Activated naive CD8-positive, alpha-beta T cell treated with anti-CD3 and anti-CD28 coated beads, Interleukin-2, amount 50 U/mL, for 24 hours (primary cell): ENCODE results near the gene PDIA5.

Experiments used
- ATAC-seq: fragments of 150-1000 bp; cut with Tn5 transposase; one replicate; pipeline ENCODE4 v1.10.0; 2021
- DNase-seq: peaks from one replicate; pipeline ENCODE4 v3.0.0; 2021
- H3K27ac Mint-ChIP-seq: one replicate; pipeline ENCODE4 v1.8.0; 2021; ENCODE audit warnings: mild to moderate bottlenecking, mixed read lengths
- H3K27me3 Mint-ChIP-seq: one replicate; pipeline ENCODE4 v1.8.0; 2021; ENCODE audit warnings: mixed read lengths
- H3K36me3 Mint-ChIP-seq: one replicate; pipeline ENCODE4 v1.8.0; 2021; ENCODE audit warnings: low read depth, mixed read lengths
- H3K4me1 Mint-ChIP-seq: one replicate; pipeline ENCODE4 v1.8.0; 2021; ENCODE audit warnings: mixed read lengths
- H3K4me3 Mint-ChIP-seq: one replicate; pipeline ENCODE4 v1.8.0; 2021; ENCODE audit warnings: mild to moderate bottlenecking, moderate library complexity, mixed read lengths
- H3K9me3 Mint-ChIP-seq: one replicate; pipeline ENCODE4 v1.8.0; 2021; ENCODE audit warnings: mixed read lengths

The PDIA5 gene

DNA sequence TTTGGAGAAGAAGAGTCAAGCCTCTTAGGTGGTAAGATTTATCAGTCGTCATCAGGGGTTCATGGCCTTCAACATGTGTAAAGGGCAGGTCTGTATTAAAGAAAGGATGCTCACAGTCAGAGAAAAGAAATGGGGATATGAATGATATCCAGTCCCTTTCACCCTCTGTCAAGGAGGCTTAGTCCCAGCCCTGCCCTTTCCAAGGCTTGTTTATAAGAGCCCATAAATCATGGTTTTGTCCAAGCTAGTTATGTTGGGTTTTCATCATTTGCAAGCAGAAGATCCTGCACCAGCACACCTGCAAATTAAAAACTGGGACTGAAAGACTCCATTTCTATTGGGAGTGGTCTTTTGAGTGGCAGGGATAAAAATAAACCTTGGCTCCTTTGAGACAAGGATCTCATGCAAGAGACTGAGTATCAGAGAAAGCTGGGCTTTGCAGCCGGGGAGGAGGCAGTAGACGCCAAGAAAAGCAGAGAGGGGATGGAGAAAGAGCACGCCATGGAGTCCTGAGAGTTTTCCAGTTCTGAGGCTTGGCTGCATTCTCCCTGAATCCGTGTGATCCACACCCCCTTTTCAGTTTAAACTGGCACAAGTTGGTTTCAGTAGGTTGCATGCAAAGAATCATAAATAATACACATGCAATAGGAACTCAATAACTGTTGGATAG, 12.6 kb upstream of the PDIA5 start:
- H3K27me3 Mint-ChIP-seq: peaks cover 1% of the 10 kb centered on the region
- H3K4me1 Mint-ChIP-seq: no peaks in the 10 kb centered on the region
- ATAC-seq (no peak), DNase-seq (no peak)
- no peak overlapping the region for H3K27ac Mint-ChIP-seq
- H3K9me3 Mint-ChIP-seq: no peaks in the 10 kb centered on the region
- H3K36me3 Mint-ChIP-seq: no peaks in the 10 kb centered on the region
- no peak overlapping the region for H3K4me3 Mint-ChIP-seq

DNA sequence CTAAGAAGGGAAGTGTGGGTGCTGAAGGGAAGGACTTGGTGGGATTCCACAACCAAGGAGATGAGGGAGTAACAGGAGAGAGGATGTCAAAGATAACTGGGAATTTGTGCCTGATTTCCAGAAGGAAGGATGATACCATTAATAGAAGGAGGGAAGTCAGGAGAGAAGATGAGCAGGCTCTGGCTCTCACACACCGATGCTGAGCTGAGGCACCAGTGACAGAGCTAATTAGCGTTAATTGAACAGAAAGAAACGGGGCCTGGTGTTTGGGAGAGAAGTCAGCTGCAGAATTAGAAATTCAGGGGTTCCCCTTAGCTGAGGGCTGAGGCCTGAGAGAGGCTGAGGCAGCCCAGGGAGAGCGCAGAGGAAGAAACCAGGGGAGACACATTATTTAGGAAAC, 11.9 kb upstream of the PDIA5 start:
- H3K36me3 Mint-ChIP-seq: no peaks in the 10 kb centered on the region
- no peak for DNase-seq
- no peaks in the 10 kb centered on the region for H3K4me1 Mint-ChIP-seq
- H3K4me3 Mint-ChIP-seq: no peak overlapping the region
- H3K27ac Mint-ChIP-seq: no peak overlapping the region
- H3K27me3 Mint-ChIP-seq: peaks cover 1% of the 10 kb centered on the region
- no peaks in the 10 kb centered on the region for H3K9me3 Mint-ChIP-seq
- no peak for ATAC-seq

DNA sequence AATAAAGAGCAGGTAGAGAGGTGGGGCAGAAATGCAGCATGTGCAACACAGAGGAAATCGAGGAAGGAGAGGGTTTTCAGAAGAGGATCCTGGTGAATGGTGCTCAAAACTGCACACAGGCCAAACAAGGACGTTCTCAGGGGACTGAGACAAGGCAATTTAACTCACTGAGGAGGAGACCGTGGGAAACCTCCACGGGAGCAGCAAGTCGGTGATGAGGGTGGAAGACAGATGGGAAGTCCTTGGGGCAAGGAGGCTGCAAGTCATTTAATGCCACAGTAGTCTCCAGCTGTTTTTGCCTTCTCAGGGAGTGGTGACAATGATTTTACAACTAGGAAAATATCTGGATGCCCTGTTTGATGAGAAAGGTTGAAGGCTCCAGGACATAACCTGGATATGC, 11.5 kb upstream of the PDIA5 start:
- H3K9me3 Mint-ChIP-seq: no peaks in the 10 kb centered on the region
- no peak overlapping the region for H3K27ac Mint-ChIP-seq
- no peaks in the 10 kb centered on the region for H3K36me3 Mint-ChIP-seq
- H3K4me3 Mint-ChIP-seq: no peak overlapping the region
- ATAC-seq: no peak
- no peak for DNase-seq
- peaks cover 1% of the 10 kb centered on the region for H3K27me3 Mint-ChIP-seq
- H3K4me1 Mint-ChIP-seq: no peaks in the 10 kb centered on the region

DNA sequence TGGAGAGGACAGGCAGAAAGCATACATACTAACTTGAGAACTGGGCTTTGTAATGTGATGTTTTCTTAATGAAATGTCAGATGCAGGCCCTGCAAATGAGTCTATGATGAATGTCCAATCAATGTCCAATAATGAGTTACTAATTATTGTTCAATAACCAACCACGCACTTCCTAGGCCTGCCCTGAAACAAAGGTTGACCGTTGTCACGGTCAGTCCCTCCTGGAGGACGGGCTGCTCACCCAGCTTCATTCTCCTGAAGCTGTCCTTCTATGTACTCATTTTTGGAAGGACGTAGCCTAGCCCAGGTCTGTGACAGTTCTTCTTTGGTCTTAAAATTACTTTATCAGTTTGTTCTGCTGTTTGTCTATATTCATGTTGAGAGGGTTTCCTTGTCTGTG, 8.3 kb upstream of the PDIA5 start:
- Mint-ChIP-seq H3K36me3 (no peaks in the 10 kb centered on the region), H3K27me3 (peaks cover 2% of the 10 kb centered on the region), H3K4me1 (no peaks in the 10 kb centered on the region), H3K9me3 (no peaks in the 10 kb centered on the region), H3K4me3 (no peak overlapping the region), H3K27ac (no peak overlapping the region)
- ATAC-seq: no peak
- DNase-seq: no peak

DNA sequence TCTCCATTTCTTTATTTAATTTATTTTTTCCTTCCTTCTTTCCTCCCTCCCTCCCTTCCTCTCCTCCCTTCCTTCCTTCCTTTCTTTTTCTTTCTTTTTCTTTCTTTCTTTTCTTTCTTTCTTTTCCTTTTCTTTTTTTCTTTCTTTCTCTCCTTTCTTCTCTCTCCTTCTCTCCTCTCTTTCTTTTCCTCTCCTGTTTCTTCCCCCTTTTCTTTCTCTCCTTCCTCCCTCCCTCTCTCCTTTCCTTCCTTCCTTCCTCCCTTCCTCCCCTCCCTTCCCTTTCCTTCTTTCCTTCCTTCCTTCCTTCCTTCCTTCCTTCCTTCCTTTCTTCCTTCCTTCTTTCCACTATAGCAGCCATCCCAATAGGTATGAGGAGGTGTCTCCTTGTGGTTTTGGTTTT, 6.8 kb upstream of the PDIA5 start:
- no peaks in the 10 kb centered on the region for H3K9me3 Mint-ChIP-seq
- no peaks in the 10 kb centered on the region for H3K36me3 Mint-ChIP-seq
- H3K4me1 Mint-ChIP-seq: peaks cover 10% of the 10 kb centered on the region
- no peak overlapping the region for H3K27ac Mint-ChIP-seq
- no peak overlapping the region for H3K4me3 Mint-ChIP-seq
- DNase-seq: no peak
- no peak for ATAC-seq
- H3K27me3 Mint-ChIP-seq: peaks cover 2% of the 10 kb centered on the region

DNA sequence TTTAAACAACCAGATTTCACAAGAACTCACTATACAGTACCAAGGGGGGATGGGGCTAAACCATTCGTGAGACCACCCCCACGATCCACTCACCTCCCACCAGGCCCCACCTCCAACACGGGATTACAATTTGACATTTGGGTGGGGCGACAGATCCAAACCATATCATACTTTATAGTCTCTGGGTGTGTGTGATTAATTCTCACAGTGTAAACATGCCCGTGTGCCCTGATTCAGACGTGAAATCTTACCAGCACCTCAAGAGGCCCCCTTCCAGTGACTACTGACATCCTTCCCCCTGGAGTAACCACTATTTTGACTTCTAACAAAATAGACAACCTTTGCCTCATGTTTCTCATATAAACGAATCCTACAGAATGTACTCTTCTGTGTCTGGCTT, 5.0 kb upstream of the PDIA5 start:
- no peak for DNase-seq
- Mint-ChIP-seq H3K4me3 (no peak overlapping the region), H3K36me3 (no peaks in the 10 kb centered on the region), H3K27me3 (peaks cover 2% of the 10 kb centered on the region), H3K4me1 (peaks cover 23% of the 10 kb centered on the region), H3K9me3 (no peaks in the 10 kb centered on the region), H3K27ac (no peak overlapping the region)
- no peak for ATAC-seq

DNA sequence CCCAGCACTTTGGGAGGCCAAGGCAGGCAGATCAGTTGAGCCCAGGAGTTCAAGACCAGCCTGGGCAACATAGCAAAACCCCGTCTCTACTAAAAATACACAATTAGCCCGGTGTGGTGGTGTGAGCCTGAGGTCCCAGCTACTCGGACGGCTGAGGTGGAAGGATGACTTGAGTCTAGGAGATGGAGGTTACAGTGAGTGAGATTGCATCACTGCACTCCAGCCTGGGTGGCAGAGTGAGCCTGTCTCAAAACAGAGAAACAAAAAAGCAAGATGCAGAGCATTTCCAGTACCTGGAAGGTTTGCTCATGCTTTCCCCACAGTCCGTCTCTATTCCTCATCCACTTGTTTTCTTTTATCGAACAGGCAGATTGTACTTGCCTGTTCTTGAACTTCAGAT, 3.8 kb upstream of the PDIA5 start:
- Mint-ChIP-seq H3K9me3 (no peaks in the 10 kb centered on the region), H3K4me1 (peaks cover 27% of the 10 kb centered on the region), H3K36me3 (peaks cover 3% of the 10 kb centered on the region), H3K27ac (no peak overlapping the region), H3K4me3 (no peak overlapping the region), H3K27me3 (peaks cover 2% of the 10 kb centered on the region)
- DNase-seq: no peak
- no peak for ATAC-seq

DNA sequence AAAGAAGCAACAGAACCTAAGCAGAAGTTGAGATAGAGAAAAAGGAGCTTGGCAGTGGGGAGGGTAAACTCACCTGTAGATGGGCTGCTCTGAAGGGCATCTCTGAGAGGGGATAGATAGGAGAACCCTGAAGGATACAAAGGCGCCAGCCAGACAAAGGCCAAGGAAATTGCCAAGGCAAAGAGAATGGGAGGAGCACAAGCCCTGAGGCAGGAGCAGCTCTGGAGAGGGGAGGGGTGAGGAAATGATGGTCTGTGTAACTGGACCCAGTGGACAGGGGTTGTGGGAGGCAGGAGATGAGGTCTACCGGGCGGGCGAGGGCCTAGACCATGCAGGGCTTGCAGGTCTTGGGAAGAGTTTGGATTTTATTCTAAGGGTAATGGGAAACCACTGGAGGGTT, 2.3 kb upstream of the PDIA5 start:
- Mint-ChIP-seq H3K9me3 (no peaks in the 10 kb centered on the region), H3K36me3 (peaks cover 9% of the 10 kb centered on the region), H3K4me1 (peaks cover 42% of the 10 kb centered on the region), H3K4me3 (no peak overlapping the region), H3K27me3 (peaks cover 2% of the 10 kb centered on the region), H3K27ac (peak overlapping the region; percentile 52)
- no peak for DNase-seq
- no peak for ATAC-seq

DNA sequence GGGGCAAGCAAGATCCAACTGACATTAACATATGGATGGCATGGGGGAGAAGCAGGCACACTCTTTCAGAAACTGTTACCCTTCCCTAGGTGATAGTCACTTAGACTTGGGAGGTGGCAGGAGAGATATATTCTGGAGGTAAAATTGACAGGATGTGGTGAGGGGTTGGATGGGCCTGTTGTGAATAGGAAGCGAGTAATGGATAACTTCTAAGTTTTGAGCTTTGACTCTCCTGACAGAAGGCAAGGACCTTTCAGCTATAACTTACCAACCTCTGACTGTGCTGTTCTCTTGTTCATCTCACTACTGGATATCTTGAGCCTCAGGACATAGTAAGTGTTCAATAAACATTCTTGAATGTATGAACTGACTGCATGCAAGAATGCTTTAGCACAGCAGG, 1.9 kb upstream of the PDIA5 start:
- Mint-ChIP-seq H3K9me3 (no peaks in the 10 kb centered on the region), H3K27ac (peak overlapping the region; percentile 52), H3K4me3 (no peak overlapping the region), H3K27me3 (peaks cover 2% of the 10 kb centered on the region), H3K4me1 (peaks cover 43% of the 10 kb centered on the region), H3K36me3 (peaks cover 9% of the 10 kb centered on the region)
- ATAC-seq: peak; percentile 60
- DNase-seq: no peak

DNA sequence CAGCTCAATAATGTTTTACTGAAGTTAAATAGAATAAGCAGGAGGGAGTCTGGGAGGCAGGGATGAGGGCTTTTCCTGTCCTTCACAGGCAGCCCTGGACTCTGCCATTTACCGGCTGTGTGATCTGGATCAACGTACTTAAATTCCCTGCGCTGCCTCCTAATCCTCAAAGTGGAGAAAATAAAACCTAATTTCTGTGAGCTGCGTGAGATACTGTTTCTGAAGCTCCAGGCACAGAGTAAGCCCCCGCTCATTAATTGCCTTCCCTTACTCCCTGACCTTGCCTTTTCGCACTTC, 278 bp upstream of the PDIA5 start:
- Mint-ChIP-seq H3K4me3 (peak overlapping the region; percentile 91), H3K27me3 (peaks cover 2% of the 10 kb centered on the region), H3K36me3 (peaks cover 9% of the 10 kb centered on the region), H3K4me1 (peaks cover 43% of the 10 kb centered on the region), H3K9me3 (no peaks in the 10 kb centered on the region), H3K27ac (peak overlapping the region; percentile 65)
- DNase-seq: no peak
- no peak for ATAC-seq

DNA sequence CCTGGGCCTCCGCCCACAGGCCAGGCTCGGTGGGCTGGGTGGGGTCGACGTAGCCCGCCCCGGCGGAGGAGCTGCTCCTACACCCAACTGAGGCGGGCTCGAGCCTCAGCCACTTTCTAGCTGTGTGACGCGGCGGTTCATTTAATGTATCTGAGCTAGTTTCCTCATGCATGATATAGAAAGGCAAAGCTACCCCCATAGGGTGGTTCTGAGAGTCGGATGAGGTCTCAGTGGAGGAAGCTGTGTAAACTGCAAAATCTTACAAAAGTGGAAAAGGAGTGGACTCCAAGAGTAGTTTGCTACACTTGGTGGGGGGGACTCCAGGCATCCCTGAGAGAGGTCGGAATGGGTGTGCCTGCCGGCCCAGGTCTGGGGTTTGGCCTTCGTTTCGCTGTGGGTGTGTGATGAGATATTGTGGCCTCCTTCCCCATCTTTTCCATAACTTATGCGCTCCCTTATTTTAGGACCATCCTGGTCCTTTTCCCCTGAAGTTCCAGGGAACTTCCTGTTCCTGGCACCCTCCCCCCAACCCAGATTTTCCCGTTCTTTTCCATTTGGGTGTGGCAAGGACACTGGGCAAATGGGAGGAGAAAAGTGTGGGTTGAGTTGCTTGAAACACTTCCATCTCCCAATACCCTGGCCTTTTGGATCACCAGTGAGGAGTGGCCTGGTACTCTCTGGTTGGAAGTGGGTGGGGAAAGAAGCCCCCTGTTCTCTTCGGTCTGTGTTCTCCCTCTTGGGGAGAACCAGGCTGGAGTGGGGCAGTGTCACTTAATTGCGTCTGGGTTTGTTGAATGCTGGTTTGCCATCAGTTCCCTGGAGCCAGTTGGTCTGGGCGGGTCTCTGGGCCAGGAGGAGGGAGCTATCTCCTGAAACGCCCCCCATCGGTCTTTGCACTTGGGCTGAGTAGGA, 1.1 kb downstream of the PDIA5 start:
- Mint-ChIP-seq H3K27me3 (peaks cover 1% of the 10 kb centered on the region), H3K27ac (peak overlapping the region; percentile 67), H3K36me3 (peaks cover 11% of the 10 kb centered on the region), H3K4me1 (peaks cover 47% of the 10 kb centered on the region), H3K4me3 (peak overlapping the region; percentile 91), H3K9me3 (no peaks in the 10 kb centered on the region)
- peak; percentile 37 for ATAC-seq
- DNase-seq: peak; percentile 34

DNA sequence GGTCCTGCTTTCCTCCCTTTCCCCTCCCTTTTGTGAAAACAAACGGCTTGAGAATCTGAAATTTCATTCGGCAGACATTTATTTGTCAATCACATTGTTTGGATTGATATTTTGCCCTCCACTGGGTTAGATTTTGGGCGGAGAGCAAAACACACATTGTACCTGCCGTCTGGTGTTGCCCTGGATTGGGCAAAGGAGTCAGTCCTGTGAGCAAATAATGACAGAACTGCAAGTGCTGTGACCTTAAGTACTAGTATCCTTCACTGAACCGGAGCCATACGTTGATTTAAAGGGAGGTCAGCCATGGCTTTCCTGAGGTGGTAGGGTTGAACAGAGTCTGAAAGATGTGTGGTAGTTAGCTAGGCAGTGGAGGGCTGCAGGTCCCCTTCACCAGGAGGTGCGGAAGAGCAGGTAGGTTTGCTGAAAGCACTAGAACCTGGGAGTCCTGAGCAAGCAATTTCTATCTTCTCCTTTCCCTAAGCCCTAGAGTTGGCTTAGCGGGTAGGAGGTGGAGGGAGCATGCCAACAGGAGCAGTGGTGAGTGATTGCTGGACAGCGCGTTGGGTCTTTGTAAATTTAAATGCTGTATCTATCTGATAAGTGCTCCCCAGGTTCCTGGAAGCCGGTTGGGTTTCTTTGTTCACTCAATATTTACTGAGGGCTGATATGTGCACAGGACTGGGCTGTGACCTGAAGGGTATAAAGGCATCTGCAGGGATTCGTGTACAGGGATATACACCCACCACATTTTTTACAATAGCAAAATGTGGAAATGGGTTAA, 2.0 kb downstream of the PDIA5 start:
- Mint-ChIP-seq H3K27ac (no peak overlapping the region), H3K4me1 (peaks cover 47% of the 10 kb centered on the region), H3K4me3 (peak overlapping the region; percentile 91), H3K9me3 (no peaks in the 10 kb centered on the region), H3K27me3 (no peaks in the 10 kb centered on the region), H3K36me3 (peaks cover 11% of the 10 kb centered on the region)
- ATAC-seq: no peak
- DNase-seq: no peak

DNA sequence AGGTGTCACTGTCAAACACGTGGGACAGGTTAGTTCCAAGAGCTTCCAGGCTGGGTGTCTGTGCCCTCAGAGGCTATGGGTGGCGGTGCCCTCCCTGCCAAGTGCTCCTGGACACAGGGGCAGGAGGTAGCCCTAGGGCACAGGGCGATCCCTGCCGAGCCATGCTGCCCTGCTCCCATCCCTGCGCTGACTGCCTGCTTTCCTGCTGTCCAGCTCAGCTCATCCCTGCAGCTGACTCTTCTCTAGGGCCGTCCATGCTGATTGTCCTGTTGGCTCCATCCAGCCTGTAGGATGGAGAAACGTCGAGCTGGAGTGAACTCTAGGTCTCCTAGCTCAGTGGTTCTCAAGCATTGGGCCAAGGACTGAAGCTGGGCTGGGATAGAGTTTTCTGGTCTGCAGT, 3.7 kb downstream of the PDIA5 start:
- Mint-ChIP-seq H3K27me3 (no peaks in the 10 kb centered on the region), H3K36me3 (peaks cover 11% of the 10 kb centered on the region), H3K4me1 (peaks cover 37% of the 10 kb centered on the region)

DNA sequence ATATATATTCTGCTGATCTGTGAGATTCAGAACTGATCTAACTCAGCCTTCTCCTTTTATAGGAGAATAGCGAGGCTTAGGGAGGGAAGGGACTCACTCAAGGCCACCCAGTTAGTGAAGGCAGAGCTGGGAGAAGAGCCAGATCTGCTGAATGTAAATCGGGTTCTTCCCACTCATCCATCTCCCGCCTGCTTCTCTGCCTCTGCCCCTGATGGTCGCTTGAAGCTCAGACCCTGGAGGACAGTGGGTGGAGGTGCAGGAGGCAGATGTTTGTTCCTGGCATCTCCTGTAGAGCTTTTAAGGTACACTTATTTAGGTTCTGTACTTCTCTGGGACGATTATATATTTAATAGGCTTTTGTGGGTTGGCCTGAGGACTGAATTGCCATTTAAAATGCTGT, 4.3 kb downstream of the PDIA5 start:
- H3K9me3 Mint-ChIP-seq: no peaks in the 10 kb centered on the region
- H3K27ac Mint-ChIP-seq: no peak overlapping the region
- H3K27me3 Mint-ChIP-seq: no peaks in the 10 kb centered on the region
- no peak for DNase-seq
- H3K36me3 Mint-ChIP-seq: peaks cover 11% of the 10 kb centered on the region
- no peak for ATAC-seq
- no peak overlapping the region for H3K4me3 Mint-ChIP-seq
- H3K4me1 Mint-ChIP-seq: peaks cover 34% of the 10 kb centered on the region

More for the DNA sequence above, 3.7 kb downstream of the PDIA5 start:
- Mint-ChIP-seq H3K27ac (no peak overlapping the region), H3K4me3 (no peak overlapping the region), H3K9me3 (no peaks in the 10 kb centered on the region)
- DNase-seq (no peak), ATAC-seq (no peak)

DNA sequence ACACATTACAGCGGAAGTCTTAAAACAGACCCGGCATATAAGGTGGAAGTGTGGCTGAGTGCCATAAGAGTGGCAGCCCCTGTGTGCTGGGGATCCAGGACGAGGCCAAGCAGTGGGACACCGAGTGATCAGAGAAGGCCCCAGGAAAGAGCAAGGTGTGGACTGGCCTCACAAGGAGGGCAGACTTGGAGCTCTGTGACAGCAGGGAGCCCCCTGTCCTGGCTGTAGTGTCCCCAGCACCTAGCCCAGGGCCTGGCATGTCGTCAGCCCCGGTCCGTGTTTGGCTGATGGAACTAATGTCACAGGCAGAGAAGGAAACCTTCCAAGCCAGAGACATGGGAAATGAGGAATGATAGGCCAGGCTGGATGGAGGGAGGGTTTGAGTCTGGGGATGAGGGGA, 4.8 kb downstream of the PDIA5 start:
- peaks cover 11% of the 10 kb centered on the region for H3K36me3 Mint-ChIP-seq
- no peak overlapping the region for H3K4me3 Mint-ChIP-seq
- ATAC-seq: no peak
- no peak for DNase-seq
- peaks cover 31% of the 10 kb centered on the region for H3K4me1 Mint-ChIP-seq
- H3K9me3 Mint-ChIP-seq: no peaks in the 10 kb centered on the region
- no peaks in the 10 kb centered on the region for H3K27me3 Mint-ChIP-seq
- no peak overlapping the region for H3K27ac Mint-ChIP-seq
